HCT116 (cell line): Measurements from ENCODE around the gene WWOX. TPM values are rescaled to one million over a fixed set of nuclear protein-coding genes. Genes with fewer than 3 reads are reported as not detected.

ENCODE experiments used
- ATAC-seq: fragments of 200-7000 bp; cut with Tn5 transposase; 2 replicates; pipeline ENCODE4 v1.9.1; 2020; ENCODE audit warnings: mild to moderate bottlenecking, moderate library complexity
- BruUV-seq: library from RNA; stranded (reverse); fragments of 400-500 nt; replicated peaks from 2 replicates; lab custom pipeline; 2021; lab: Mats Ljungman, UMichigan
- CTCF ChIA-PET: fragments of 300-600 bp; sonication (Branson Sonifier 250); formaldehyde crosslinking; loops from one replicate; lab custom pipeline; 2021; ENCODE audit warnings: antibody characterized with exemption; lab: Charles Lee
- POLR2A ChIA-PET: fragments of 300-600, 350-600 bp; sonication (Branson Sonifier 250); formaldehyde crosslinking; loops from one replicate; lab custom pipeline; 2021; ENCODE audit warnings: antibody characterized with exemption; lab: Charles Lee
- RAD21 ChIA-PET, 2 experiments: fragments of 300-600 bp; sonication (Branson Sonifier 250); formaldehyde crosslinking; loops; one replicate each; lab custom pipeline; 2023; ENCODE audit warnings: low total read pairs in 2 of 2; ENCODE audit not compliant: uncharacterized antibody in 2 of 2, unreplicated experiment in 2 of 2, low non-redundant PET in 1 of 2; lab: Charles Lee
- DNase-seq: peaks from one replicate; pipeline ENCODE4 v3.0.0-alpha.2; 2010; ENCODE audit warnings: low read depth, low spot score
- H2AFZ ChIP-seq: fragments of 200-600 bp; shearing (Covaris generic), sonication (generic); 2 replicates; pipeline ENCODE4 v1.6.1; 2017; ENCODE audit warnings: low read depth, mixed run types, mixed read lengths, antibody characterized with exemption, low read length; ENCODE audit not compliant: poor library complexity, severe bottlenecking
- H3K27ac ChIP-seq: 2 replicates; pipeline ENCODE4 v1.5.1; 2012; ENCODE audit warnings: low read depth, low read length
- H3K27me3 ChIP-seq: fragments of 200-600 bp; sonication (generic); 2 replicates; pipeline ENCODE4 v1.6.1; 2016; ENCODE audit warnings: mixed run types, low read length, mixed read lengths; ENCODE audit not compliant: insufficient read depth
- H3K36me3 ChIP-seq, 2 experiments: fragments of 200-500 bp in 1 of 2; fragments of 200-600 bp in 1 of 2; sonication (Bioruptor generic) in 1 of 2; sonication (generic) in 1 of 2; 2 replicates each; pipeline versions ENCODE4 v1.5.1 to v1.6.1; 2014 to 2016; ENCODE audit warnings: low read length in 2 of 2, inconsistent platforms in 1 of 2, mixed read lengths in 1 of 2, mixed run types in 1 of 2; ENCODE audit not compliant: insufficient read depth in 2 of 2, control insufficient read depth in 1 of 2
- H3K4me1 ChIP-seq, 2 experiments: fragments of 200-600 bp in 1 of 2; sonication (generic) in 1 of 2; 2 replicates each; pipeline versions ENCODE4 v1.5.1 to v1.6.1; 2012 to 2017; ENCODE audit warnings: low read length in 2 of 2, inconsistent platforms in 1 of 2, mild to moderate bottlenecking in 1 of 2, mixed read lengths in 1 of 2, mixed run types in 1 of 2, moderate library complexity in 1 of 2; ENCODE audit not compliant: insufficient read depth in 2 of 2, control insufficient read depth in 1 of 2
- H3K4me2 ChIP-seq: fragments of 200-600 bp; sonication (generic); 2 replicates; pipeline ENCODE4 v1.6.1; 2017; ENCODE audit warnings: mixed run types, low read length, mixed read lengths
- H3K4me3 ChIP-seq, 2 experiments: fragments of 200-600 bp in 1 of 2; sonication (generic) in 1 of 2; replicated peaks in 1 of 2; 2 replicates each; pipeline ENCODE4 v1.5.1; 2011 to 2016; ENCODE audit warnings: low read length in 2 of 2, control low read depth in 1 of 2, low read depth in 1 of 2, mild to moderate bottlenecking in 1 of 2, mixed read lengths in 1 of 2, mixed run types in 1 of 2
- H3K79me2 ChIP-seq: fragments of 200-600 bp; sonication (generic); 2 replicates; pipeline ENCODE4 v1.6.1; 2017; ENCODE audit warnings: mild to moderate bottlenecking, mixed run types, low read length, moderate library complexity, mixed read lengths; ENCODE audit not compliant: insufficient read depth
- H3K9ac ChIP-seq: fragments of 200-600 bp; sonication (generic); 2 replicates; pipeline ENCODE4 v1.6.1; 2016; ENCODE audit warnings: low read length, mixed read lengths
- H3K9me2 ChIP-seq: fragments of 200-600 bp; sonication (generic), shearing (Covaris generic); 2 replicates; pipeline ENCODE4 v1.6.1; 2017; ENCODE audit warnings: mixed run types, mild to moderate bottlenecking, moderate library complexity; ENCODE audit not compliant: insufficient read depth
- H3K9me3 ChIP-seq, 2 experiments: fragments of 200-500 bp in 1 of 2; fragments of 200-600 bp in 1 of 2; sonication (Bioruptor generic) in 1 of 2; sonication (generic) in 1 of 2; 2 replicates each; pipeline ENCODE4 v1.6.1; 2014 to 2017; ENCODE audit warnings: low read length in 2 of 2, mixed read lengths in 2 of 2, inconsistent platforms in 1 of 2, low read depth in 1 of 2, mild to moderate bottlenecking in 1 of 2, mixed run types in 1 of 2, moderate library complexity in 1 of 2; ENCODE audit not compliant: control insufficient read depth in 1 of 2, insufficient read depth in 1 of 2
- H4K20me1 ChIP-seq: fragments of 200-600 bp; sonication (generic), shearing (Covaris generic); 2 replicates; pipeline ENCODE4 v1.6.1; 2017; ENCODE audit warnings: mixed run types, mild to moderate bottlenecking, moderate library complexity; ENCODE audit not compliant: insufficient read depth
- ATF3 ChIP-seq: IDR thresholded peaks from 2 replicates; pipeline ENCODE4 v1.6.1; 2012
- CBX3 ChIP-seq: IDR thresholded peaks from 2 replicates; pipeline ENCODE4 v1.6.1; 2012; ENCODE audit warnings: low read depth
- EGR1 ChIP-seq: IDR thresholded peaks from 2 replicates; pipeline ENCODE4 v1.6.1; 2012; ENCODE audit warnings: low read depth
- FOSL1 ChIP-seq: IDR thresholded peaks from 2 replicates; pipeline ENCODE4 v1.6.1; 2012; ENCODE audit warnings: low read depth
- JUND ChIP-seq: IDR thresholded peaks from 2 replicates; pipeline ENCODE4 v1.6.1; 2012
- RAD21 ChIP-seq: IDR thresholded peaks from 2 replicates; pipeline ENCODE4 v1.6.1; 2012; ENCODE audit warnings: low read depth, mild to moderate bottlenecking
- REST ChIP-seq: IDR thresholded peaks from 2 replicates; pipeline ENCODE4 v1.6.1; 2012; ENCODE audit warnings: low read depth
- SRF ChIP-seq: IDR thresholded peaks from 2 replicates; pipeline ENCODE4 v1.6.1; 2012; ENCODE audit warnings: low read depth
- TCF7L2 ChIP-seq: IDR thresholded peaks from 2 replicates; pipeline ENCODE4 v1.7.0; 2011; ENCODE audit warnings: borderline replicate concordance, inconsistent platforms; ENCODE audit not compliant: insufficient read depth, insufficient read length; ENCODE audit errors: extremely low read depth
- ZFX ChIP-seq: fragments of 450-650 bp; IDR thresholded peaks from 2 replicates; pipeline ENCODE4 v1.6.1; 2017
- ZNF274 ChIP-seq: fragments of 200-500 bp; sonication (Bioruptor generic); IDR thresholded peaks from 2 replicates; pipeline ENCODE4 v1.6.1; 2014; ENCODE audit warnings: mild to moderate bottlenecking, low read depth, low read length, inconsistent platforms
- intact Hi-C: fragments of 100-400 bp; cut with micrococcal nuclease; formaldehyde crosslinking; loops from 2 replicates; pipeline ENCODE4 v1.10.0; 2022
- total RNA-seq: library from RNA; stranded (reverse); gene quantifications from one replicate; pipeline ENCODE4 v1.2.1, GENCODE V29; 2021; ENCODE audit not compliant: unreplicated experiment
- TF ChIP-seq, protein P1 (sequence below), 3 experiments: fragments of 200-600 bp in 1 of 3; sonication (generic) in 1 of 3; IDR thresholded peaks in 2 of 3; conservative IDR thresholded peaks in 1 of 3; 2 replicates each; pipeline ENCODE4 v1.5.1; 2012 to 2017; ENCODE audit warnings: low read depth in 2 of 3, low read length in 2 of 3, antibody characterized with exemption in 1 of 3, borderline replicate concordance in 1 of 3, control low read depth in 1 of 3, mild to moderate bottlenecking in 1 of 3, mixed read lengths in 1 of 3, mixed run types in 1 of 3, moderate library complexity in 1 of 3; ENCODE audit not compliant: insufficient read depth in 1 of 3
- TF ChIP-seq, protein P2 (sequence below): IDR thresholded peaks from 2 replicates; pipeline ENCODE4 v1.6.1; 2011; ENCODE audit warnings: mild to moderate bottlenecking, low read length, moderate library complexity; ENCODE audit not compliant: insufficient replicate concordance; ENCODE audit errors: extremely low read depth

WWOX gene
- total RNA-seq, 1 experiment from 2014 or later, result 13.7 TPM

DNA sequence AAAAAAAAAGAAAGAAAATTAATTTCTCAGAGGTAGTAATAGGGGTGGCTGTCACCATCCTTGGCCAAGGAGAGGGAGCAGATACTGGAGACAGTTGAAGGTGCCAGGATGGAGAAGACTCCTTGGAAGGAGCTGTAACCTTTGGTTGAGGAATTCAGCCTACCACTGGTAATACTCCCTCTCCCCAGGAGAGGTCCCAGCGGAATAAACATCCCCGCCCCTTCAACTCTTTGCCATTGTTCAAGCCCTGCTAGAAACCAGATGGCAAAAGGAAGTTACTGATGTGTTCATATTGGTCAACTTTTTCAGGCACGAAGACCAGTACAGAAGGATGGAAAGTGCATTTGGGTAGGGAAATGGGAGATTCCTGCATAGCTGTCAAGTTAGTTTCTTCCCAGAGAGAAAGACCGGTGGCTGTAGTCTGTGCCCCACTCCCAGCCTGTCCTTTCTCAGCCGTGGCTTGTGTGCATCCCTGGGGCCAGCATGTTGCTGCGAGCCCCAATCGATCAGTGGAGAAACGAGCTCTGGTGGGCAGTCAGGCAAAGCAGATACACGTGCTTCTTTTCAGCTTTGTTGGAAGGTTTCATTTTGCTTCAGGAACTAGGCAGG is 889.0 kb downstream of the WWOX start:
- POLR2A ChIA-PET, result no interaction called here
- RAD21 ChIA-PET, result no interaction called here
- no TSS peak for BruUV-seq
- Histone ChIP-seq H3K9me3 (peaks cover under 1 to 8% of the 10 kb centered on the region in 2 experiments; a peak in 2 of 4 replicates), H3K4me3 (no peak overlapping the region), H3K36me3 (no peaks in the 10 kb centered on the region), H2AFZ (no peak overlapping the region), H3K9ac (no peak overlapping the region), H3K9me2 (no peaks in the 10 kb centered on the region), H3K27me3 (peaks cover 3% of the 10 kb centered on the region; the same call in 1 of the 2 replicates), H3K4me1 (no peaks in the 10 kb centered on the region), H4K20me1 (no peaks in the 10 kb centered on the region), H3K79me2 (no peaks in the 10 kb centered on the region), H3K27ac (no peak overlapping the region), H3K4me2 (no peak overlapping the region)
- peak; percentile 57 for ATAC-seq
- no peak for TF ChIP-seq ZNF274
- TF ChIP-seq, protein P1, sequence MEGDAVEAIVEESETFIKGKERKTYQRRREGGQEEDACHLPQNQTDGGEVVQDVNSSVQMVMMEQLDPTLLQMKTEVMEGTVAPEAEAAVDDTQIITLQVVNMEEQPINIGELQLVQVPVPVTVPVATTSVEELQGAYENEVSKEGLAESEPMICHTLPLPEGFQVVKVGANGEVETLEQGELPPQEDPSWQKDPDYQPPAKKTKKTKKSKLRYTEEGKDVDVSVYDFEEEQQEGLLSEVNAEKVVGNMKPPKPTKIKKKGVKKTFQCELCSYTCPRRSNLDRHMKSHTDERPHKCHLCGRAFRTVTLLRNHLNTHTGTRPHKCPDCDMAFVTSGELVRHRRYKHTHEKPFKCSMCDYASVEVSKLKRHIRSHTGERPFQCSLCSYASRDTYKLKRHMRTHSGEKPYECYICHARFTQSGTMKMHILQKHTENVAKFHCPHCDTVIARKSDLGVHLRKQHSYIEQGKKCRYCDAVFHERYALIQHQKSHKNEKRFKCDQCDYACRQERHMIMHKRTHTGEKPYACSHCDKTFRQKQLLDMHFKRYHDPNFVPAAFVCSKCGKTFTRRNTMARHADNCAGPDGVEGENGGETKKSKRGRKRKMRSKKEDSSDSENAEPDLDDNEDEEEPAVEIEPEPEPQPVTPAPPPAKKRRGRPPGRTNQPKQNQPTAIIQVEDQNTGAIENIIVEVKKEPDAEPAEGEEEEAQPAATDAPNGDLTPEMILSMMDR (IDR thresholded peaks at IDR 0.05 in 2 of 3, conservative IDR thresholded peaks at IDR 0.05 in 1 of 3; ENCODE audit: borderline replicate concordance in 1 of 3, insufficient read depth in 1 of 3, low read depth in 2 of 3, low read length in 2 of 3), result no peak
- TF ChIP-seq, protein P2, sequence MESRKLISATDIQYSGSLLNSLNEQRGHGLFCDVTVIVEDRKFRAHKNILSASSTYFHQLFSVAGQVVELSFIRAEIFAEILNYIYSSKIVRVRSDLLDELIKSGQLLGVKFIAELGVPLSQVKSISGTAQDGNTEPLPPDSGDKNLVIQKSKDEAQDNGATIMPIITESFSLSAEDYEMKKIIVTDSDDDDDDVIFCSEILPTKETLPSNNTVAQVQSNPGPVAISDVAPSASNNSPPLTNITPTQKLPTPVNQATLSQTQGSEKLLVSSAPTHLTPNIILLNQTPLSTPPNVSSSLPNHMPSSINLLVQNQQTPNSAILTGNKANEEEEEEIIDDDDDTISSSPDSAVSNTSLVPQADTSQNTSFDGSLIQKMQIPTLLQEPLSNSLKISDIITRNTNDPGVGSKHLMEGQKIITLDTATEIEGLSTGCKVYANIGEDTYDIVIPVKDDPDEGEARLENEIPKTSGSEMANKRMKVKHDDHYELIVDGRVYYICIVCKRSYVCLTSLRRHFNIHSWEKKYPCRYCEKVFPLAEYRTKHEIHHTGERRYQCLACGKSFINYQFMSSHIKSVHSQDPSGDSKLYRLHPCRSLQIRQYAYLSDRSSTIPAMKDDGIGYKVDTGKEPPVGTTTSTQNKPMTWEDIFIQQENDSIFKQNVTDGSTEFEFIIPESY, result no peak
- no peak for TF ChIP-seq TCF7L2
- TF ChIP-seq CBX3, result no peak
- no peak for TF ChIP-seq REST
- TF ChIP-seq RAD21, result no peak
- no peak for TF ChIP-seq EGR1
- no peak for TF ChIP-seq SRF
- no peak for TF ChIP-seq ZFX
- no peak for TF ChIP-seq ATF3
- no peak for TF ChIP-seq FOSL1
- no peak for TF ChIP-seq JUND
- DNase-seq, result no peak
- CTCF ChIA-PET, result no interaction called here
- intact Hi-C loops, result no loop called here
